ENCODE measurements around the gene DNTT. TPM values are rescaled to one million over a fixed set of nuclear protein-coding genes. Genes with fewer than 3 reads are reported as not detected.

DNTT gene
- not detected in 2 replicates for total RNA-seq

DNA sequence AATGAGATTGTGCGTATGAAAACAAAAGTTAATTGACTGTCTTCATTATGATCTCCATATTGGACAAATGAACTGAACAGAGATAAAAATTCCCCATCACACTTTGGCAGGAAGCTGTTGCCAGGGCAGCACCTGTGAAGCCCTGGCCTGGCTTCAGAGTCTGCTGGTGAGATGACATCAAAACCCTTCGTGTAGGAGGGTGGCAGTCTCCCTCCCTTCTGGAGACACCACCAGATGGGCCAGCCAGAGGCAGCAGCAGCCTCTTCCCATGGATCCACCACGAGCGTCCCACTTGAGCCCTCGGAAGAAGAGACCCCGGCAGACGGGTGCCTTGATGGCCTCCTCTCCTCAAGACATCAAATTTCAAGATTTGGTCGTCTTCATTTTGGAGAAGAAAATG is at the start of gene DNTT:
TSS of gene DNTT (plus strand) at position 205 of the 400 bp plus-strand sequence. CDS start at position 269, 64 bp downstream.
- no peak within 1 kb of the TSS for H3K4me2 ChIP-seq (ENCODE audit: insufficient read depth, low read length)

DNA sequence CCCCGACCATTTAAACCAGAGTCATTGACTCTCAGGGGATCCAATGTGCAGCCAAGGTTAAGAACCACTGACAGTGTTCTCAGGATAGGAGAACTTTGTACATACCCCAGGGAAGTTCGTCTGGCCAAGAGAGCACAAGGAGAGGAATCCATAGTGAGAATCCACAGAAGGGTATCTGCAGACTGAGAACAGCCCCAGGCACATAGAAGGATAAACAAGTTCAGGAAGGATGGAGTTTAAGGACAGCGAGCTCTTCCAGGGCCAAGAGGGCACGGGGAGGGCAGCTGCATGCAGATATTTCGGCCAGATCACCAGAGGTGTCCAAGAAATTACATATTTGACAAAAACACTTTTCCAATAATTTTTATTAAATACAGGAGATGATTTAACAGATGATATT is 49.3 kb upstream of the DNTT start:
- Histone ChIP-seq H3K79me2 (ENCODE audit: insufficient read depth, low read length) (no peaks in the 10 kb centered on the region), H3K4me2 (ENCODE audit: insufficient read depth, low read length) (no peak overlapping the region), H3K9me3 (ENCODE audit: low read depth, low read length) (no peaks in the 10 kb centered on the region), H3K36me3 (ENCODE audit: insufficient read depth, low read length) (no peaks in the 10 kb centered on the region), H3K4me1 (ENCODE audit: insufficient read depth, low read length) (no peaks in the 10 kb centered on the region), H3K4me3 (ENCODE audit: insufficient read depth, low read length) (no peak overlapping the region), H4K20me1 (ENCODE audit: insufficient read depth, low read length) (no peaks in the 10 kb centered on the region), H2AFZ (ENCODE audit: low read length) (no peak overlapping the region), H3K27ac (ENCODE audit: low read depth, low read length) (no peak overlapping the region), H3K27me3 (ENCODE audit: insufficient read depth, low read length) (no peaks in the 10 kb centered on the region)
- DNase-seq (ENCODE audit: insufficient read length, low spot score, missing footprints): no peak
- TF ChIP-seq, protein P1, sequence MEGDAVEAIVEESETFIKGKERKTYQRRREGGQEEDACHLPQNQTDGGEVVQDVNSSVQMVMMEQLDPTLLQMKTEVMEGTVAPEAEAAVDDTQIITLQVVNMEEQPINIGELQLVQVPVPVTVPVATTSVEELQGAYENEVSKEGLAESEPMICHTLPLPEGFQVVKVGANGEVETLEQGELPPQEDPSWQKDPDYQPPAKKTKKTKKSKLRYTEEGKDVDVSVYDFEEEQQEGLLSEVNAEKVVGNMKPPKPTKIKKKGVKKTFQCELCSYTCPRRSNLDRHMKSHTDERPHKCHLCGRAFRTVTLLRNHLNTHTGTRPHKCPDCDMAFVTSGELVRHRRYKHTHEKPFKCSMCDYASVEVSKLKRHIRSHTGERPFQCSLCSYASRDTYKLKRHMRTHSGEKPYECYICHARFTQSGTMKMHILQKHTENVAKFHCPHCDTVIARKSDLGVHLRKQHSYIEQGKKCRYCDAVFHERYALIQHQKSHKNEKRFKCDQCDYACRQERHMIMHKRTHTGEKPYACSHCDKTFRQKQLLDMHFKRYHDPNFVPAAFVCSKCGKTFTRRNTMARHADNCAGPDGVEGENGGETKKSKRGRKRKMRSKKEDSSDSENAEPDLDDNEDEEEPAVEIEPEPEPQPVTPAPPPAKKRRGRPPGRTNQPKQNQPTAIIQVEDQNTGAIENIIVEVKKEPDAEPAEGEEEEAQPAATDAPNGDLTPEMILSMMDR (IDR thresholded peaks at IDR 0.05; ENCODE audit: extremely low read depth, low read depth, low read length): no peak

More for the DNA sequence above, at the start of gene DNTT:
- Histone ChIP-seq H2AFZ (ENCODE audit: low read length) (no peak within 1 kb of the TSS), H3K4me1 (ENCODE audit: insufficient read depth, low read length) (no peaks in the 10 kb centered on the region), H3K4me3 (ENCODE audit: insufficient read depth, low read length) (no peak within 1 kb of the TSS), H4K20me1 (ENCODE audit: insufficient read depth, low read length) (no peaks in the 10 kb centered on the region), H3K27ac (ENCODE audit: low read depth, low read length) (no peak within 1 kb of the TSS), H3K36me3 (ENCODE audit: insufficient read depth, low read length) (no peaks in the 10 kb centered on the region), H3K27me3 (ENCODE audit: insufficient read depth, low read length) (peaks cover 2% of the 10 kb centered on the region), H3K79me2 (ENCODE audit: insufficient read depth, low read length) (no peaks in the 10 kb centered on the region), H3K9me3 (ENCODE audit: low read depth, low read length) (no peaks in the 10 kb centered on the region)
- TF ChIP-seq, protein P1 (IDR thresholded peaks at IDR 0.05; ENCODE audit: extremely low read depth, low read depth, low read length): no peak
- no peak for DNase-seq (ENCODE audit: insufficient read length, low spot score, missing footprints)

DNA sequence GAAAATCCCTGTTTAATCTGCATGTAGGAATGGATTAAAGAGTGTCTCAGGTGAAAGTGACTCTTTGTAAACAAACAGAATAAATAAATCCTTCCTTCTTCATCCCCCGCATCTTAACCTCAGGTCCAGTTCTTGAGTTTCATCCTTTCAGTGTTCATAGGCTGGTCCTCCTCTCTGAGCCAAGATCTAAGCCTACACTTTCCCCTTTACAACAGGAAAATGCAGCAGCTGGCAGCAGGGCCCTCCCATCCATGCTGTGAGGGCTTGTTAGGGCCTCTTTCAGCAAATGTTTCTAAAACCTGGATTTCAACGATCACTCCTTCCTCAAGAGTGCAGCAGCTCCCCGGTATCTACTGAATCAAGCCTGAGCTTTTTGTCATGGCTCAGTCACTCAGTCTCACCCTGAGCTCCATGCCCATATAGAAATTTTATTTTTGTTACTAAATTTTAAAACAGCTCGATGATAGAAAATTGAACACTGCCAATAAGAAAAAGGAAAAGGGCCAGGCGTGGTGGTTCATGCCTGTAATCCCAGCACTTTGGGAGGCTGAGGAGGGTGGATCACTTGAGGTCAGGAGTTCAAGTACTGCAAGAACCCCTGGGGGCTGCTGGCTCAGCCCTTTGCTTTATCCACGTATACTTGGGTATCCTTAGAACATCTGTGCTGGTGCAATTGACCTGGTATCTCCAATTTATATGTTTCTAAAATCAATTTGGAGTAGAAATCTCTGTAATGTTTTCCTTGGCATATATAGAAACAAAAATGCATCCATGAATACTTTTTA is 48.5 kb upstream of the DNTT start:
- DNase-seq (ENCODE audit: insufficient read length, low spot score, missing footprints): no peak
- Histone ChIP-seq H3K9me3 (ENCODE audit: low read depth, low read length) (no peaks in the 10 kb centered on the region), H4K20me1 (ENCODE audit: insufficient read depth, low read length) (no peaks in the 10 kb centered on the region), H3K27me3 (ENCODE audit: insufficient read depth, low read length) (no peaks in the 10 kb centered on the region), H3K4me1 (ENCODE audit: insufficient read depth, low read length) (no peaks in the 10 kb centered on the region), H3K4me2 (ENCODE audit: insufficient read depth, low read length) (no peak overlapping the region), H3K79me2 (ENCODE audit: insufficient read depth, low read length) (no peaks in the 10 kb centered on the region), H3K4me3 (ENCODE audit: insufficient read depth, low read length) (no peak overlapping the region), H3K36me3 (ENCODE audit: insufficient read depth, low read length) (no peaks in the 10 kb centered on the region), H3K27ac (ENCODE audit: low read depth, low read length) (no peak overlapping the region), H2AFZ (ENCODE audit: low read length) (no peak overlapping the region)
- TF ChIP-seq, protein P1 (IDR thresholded peaks at IDR 0.05; ENCODE audit: extremely low read depth, low read depth, low read length): no peak

DNA sequence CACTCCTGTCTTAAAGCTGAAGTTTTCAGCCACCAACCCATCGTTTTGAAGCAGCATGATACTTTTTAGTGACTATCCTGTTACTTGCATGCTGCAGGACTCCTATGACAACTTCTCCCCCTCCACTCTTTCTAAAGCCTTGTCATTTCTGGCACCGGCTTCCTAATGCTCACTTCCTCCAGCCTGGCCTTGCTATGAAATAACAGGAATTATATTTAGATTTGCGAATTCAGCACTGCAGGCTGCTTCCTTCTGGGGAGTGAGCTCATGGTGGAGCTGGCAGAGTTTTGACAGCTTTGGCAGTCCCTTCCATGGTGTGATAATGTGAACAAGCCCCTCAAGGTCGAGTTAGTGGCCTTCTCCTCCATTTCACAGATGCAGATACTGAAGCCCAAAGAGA is 46.3 kb upstream of the DNTT start:
- Histone ChIP-seq H3K27me3 (ENCODE audit: insufficient read depth, low read length) (no peaks in the 10 kb centered on the region), H3K36me3 (ENCODE audit: insufficient read depth, low read length) (no peaks in the 10 kb centered on the region), H3K4me3 (ENCODE audit: insufficient read depth, low read length) (no peak overlapping the region), H2AFZ (ENCODE audit: low read length) (no peak overlapping the region), H3K4me2 (ENCODE audit: insufficient read depth, low read length) (no peak overlapping the region), H3K79me2 (ENCODE audit: insufficient read depth, low read length) (no peaks in the 10 kb centered on the region), H3K27ac (ENCODE audit: low read depth, low read length) (no peak overlapping the region), H3K9me3 (ENCODE audit: low read depth, low read length) (no peaks in the 10 kb centered on the region), H3K4me1 (ENCODE audit: insufficient read depth, low read length) (no peaks in the 10 kb centered on the region), H4K20me1 (ENCODE audit: insufficient read depth, low read length) (no peaks in the 10 kb centered on the region)
- TF ChIP-seq, protein P1 (IDR thresholded peaks at IDR 0.05; ENCODE audit: extremely low read depth, low read depth, low read length): no peak
- DNase-seq (ENCODE audit: insufficient read length, low spot score, missing footprints): no peak
